H1 (cell line): ENCODE results near the gene MAN2A1. TPM values are rescaled to one million over a fixed set of nuclear protein-coding genes. Genes with fewer than 3 reads are reported as not detected.

Experiments used
- BACH1 ChIP-seq: IDR thresholded peaks from 2 replicates; pipeline ENCODE4 v1.6.1; 2012; ENCODE audit warnings: low read length, improper control_type of control experiment
- CBX5 ChIP-seq: fragments of 300-800, 300-1000 bp; sonication (generic); IDR thresholded peaks from 2 replicates; pipeline ENCODE4 v1.7.1; 2016; ENCODE audit warnings: antibody characterized with exemption, low read length, low read depth
- EGR1 ChIP-seq: IDR thresholded peaks from 2 replicates; pipeline ENCODE4 v1.6.1; 2011; ENCODE audit warnings: low read depth, low read length, borderline replicate concordance
- GTF2F1 ChIP-seq: IDR thresholded peaks from 2 replicates; pipeline ENCODE4 v1.6.1; 2012; ENCODE audit warnings: low read depth, low read length, improper control_type of control experiment, borderline replicate concordance
- MAFK ChIP-seq: IDR thresholded peaks from 2 replicates; pipeline ENCODE4 v1.6.1; 2012; ENCODE audit warnings: low read depth, mild to moderate bottlenecking, improper control_type of control experiment, low read length
- RAD21 ChIP-seq, 2 experiments: IDR thresholded peaks in 1 of 2; conservative IDR thresholded peaks in 1 of 2; 2 replicates each; pipeline ENCODE4 v1.6.1; 2011; ENCODE audit warnings: low read depth in 2 of 2, low read length in 2 of 2, improper control_type of control experiment in 1 of 2, inconsistent platforms in 1 of 2, mild to moderate bottlenecking in 1 of 2, moderate library complexity in 1 of 2
- USF2 ChIP-seq: IDR thresholded peaks from 2 replicates; pipeline ENCODE4 v1.6.1; 2011; ENCODE audit warnings: low read length, improper control_type of control experiment
- polyA plus RNA-seq, 7 experiments: library from polyadenylated mRNA; depleted of rRNA in 3 of 7; stranded (reverse) in 5 of 7; unstranded in 2 of 7; fragments of >200 nt in 5 of 7; fragments of 200-250 nt in 2 of 7; gene quantifications; 1 replicate in 5 of 7; 2 replicates in 1 of 7; 4 replicates in 1 of 7; pipeline versions ENCODE4 v1.2.1 to v1.2.3, GENCODE V29; 2011 to 2013; ENCODE audit warnings: missing spikeins in 2 of 7, mixed read lengths in 2 of 7
- total RNA-seq: library from RNA; stranded (reverse); fragmentation: NEBNext Ultra II Directional; extraction: Animal tissue kit (Norgen Biotek cat#: 25700); gene quantifications from 2 replicates; pipeline ENCODE4 v1.2.1, GENCODE V29; 2021

Gene MAN2A1
- total and polyA plus RNA-seq, 2 of the 8 experiments (the other 6 are each of a cell fraction or from before 2014, with no cell fraction given), result 29.1 to 102 TPM

- no peak for TF ChIP-seq RAD21 (IDR thresholded peaks at IDR 0.05 in 1 of 2, conservative IDR thresholded peaks at IDR 0.05 in 1 of 2; ENCODE audit: low read depth in 2 of 2, low read length in 2 of 2)
- TF ChIP-seq USF2, result no peak
- no peak for TF ChIP-seq BACH1
- TF ChIP-seq GTF2F1, result no peak
- no peak for TF ChIP-seq MAFK
- no peak for TF ChIP-seq EGR1
- TF ChIP-seq CBX5, result no peak
Measured at GRCh38 chr5:109767997-109768396, 78.3 kb downstream of the MAN2A1 start (continued).
